HEK293T (cell line): Measurements from ENCODE around the gene LCP1.

ENCODE experiments used
- CTCF ChIA-PET: fragments of 350-600 bp; formaldehyde crosslinking; extraction: SDS; loops from one replicate; lab custom pipeline; 2021; ENCODE audit warnings: antibody characterized with exemption, inconsistent platforms; lab: Yijun Ruan, JAX
- POLR2A ChIA-PET: fragments of 350-600 bp; formaldehyde crosslinking; extraction: SDS; loops from one replicate; lab custom pipeline; 2020; ENCODE audit warnings: antibody characterized with exemption, inconsistent platforms; lab: Yijun Ruan, JAX
- DNase-seq: peaks from one replicate; pipeline ENCODE4 v3.0.0; 2012; ENCODE audit warnings: mixed read lengths; ENCODE audit errors: extremely low spot score
- ARNT ChIP-seq: fragments of 450-650 bp; IDR thresholded peaks from 2 replicates; pipeline ENCODE4 v1.6.1; 2017; ENCODE audit warnings: mild to moderate bottlenecking
- BHLHE40 ChIP-seq: fragments of 450-650 bp; IDR thresholded peaks from 2 replicates; pipeline ENCODE4 v1.6.1; 2016; ENCODE audit warnings: mild to moderate bottlenecking, moderate library complexity, borderline replicate concordance
- CTBP1 ChIP-seq: fragments of 450-650 bp; IDR thresholded peaks from 2 replicates; pipeline ENCODE4 v1.6.1; 2016; ENCODE audit warnings: borderline replicate concordance
- ELF4 ChIP-seq: fragments of 450-650 bp; IDR thresholded peaks from 2 replicates; pipeline ENCODE4 v1.6.1; 2017; ENCODE audit warnings: antibody characterized with exemption
- FOXA1 ChIP-seq: fragments of 450-650 bp; IDR thresholded peaks from 2 replicates; pipeline ENCODE4 v1.6.1; 2016; ENCODE audit warnings: mild to moderate bottlenecking
- FOXK2 ChIP-seq: fragments of 450-650 bp; IDR thresholded peaks from 2 replicates; pipeline ENCODE4 v1.6.1; 2016; ENCODE audit warnings: mild to moderate bottlenecking
- FOXM1 ChIP-seq: fragments of 450-650 bp; IDR thresholded peaks from 2 replicates; pipeline ENCODE4 v1.6.1; 2017; ENCODE audit warnings: mild to moderate bottlenecking, borderline replicate concordance
- HDGF ChIP-seq: fragments of 450-650 bp; IDR thresholded peaks from 2 replicates; pipeline ENCODE4 v1.6.1; 2017; ENCODE audit warnings: antibody characterized with exemption, borderline replicate concordance
- L3MBTL2 ChIP-seq: fragments of 450-650 bp; conservative IDR thresholded peaks from 2 replicates; pipeline ENCODE4 v1.6.1; 2016; ENCODE audit warnings: mild to moderate bottlenecking
- LEF1 ChIP-seq: fragments of 450-650 bp; IDR thresholded peaks from 2 replicates; pipeline ENCODE4 v1.6.1; 2017; ENCODE audit warnings: mild to moderate bottlenecking, borderline replicate concordance
- NFRKB ChIP-seq: fragments of 450-650 bp; IDR thresholded peaks from 2 replicates; pipeline ENCODE4 v1.6.1; 2016; ENCODE audit warnings: mild to moderate bottlenecking, moderate library complexity
- PKNOX1 ChIP-seq: fragments of 450-650 bp; IDR thresholded peaks from 2 replicates; pipeline ENCODE4 v1.6.1; 2016
- SP1 ChIP-seq: fragments of 450-650 bp; IDR thresholded peaks from 2 replicates; pipeline ENCODE4 v1.6.1; 2017
- SUZ12 ChIP-seq: fragments of 450-650 bp; IDR thresholded peaks from 2 replicates; pipeline ENCODE4 v1.6.1; 2016; ENCODE audit warnings: mild to moderate bottlenecking
- TARDBP ChIP-seq: fragments of 450-650 bp; IDR thresholded peaks from 2 replicates; pipeline ENCODE4 v1.6.1; 2016
- ZNF384 ChIP-seq: fragments of 450-650 bp; IDR thresholded peaks from 2 replicates; pipeline ENCODE4 v1.6.1; 2016

Gene LCP1

GRCh38 chr13:46104868-46105267 is 77.1 kb downstream of the LCP1 start, which contains the start of gene CPB2:
Gene CPB2, minus strand, starts transcription at chr13:46105033. Its CDS starts 24 bp downstream, at chr13:46105009.
- CTCF ChIA-PET, result no interaction called here
- no peak for TF ChIP-seq NFRKB
- TF ChIP-seq TARDBP, result no peak
- no peak for TF ChIP-seq PKNOX1
- no peak for TF ChIP-seq FOXA1
- no peak for TF ChIP-seq CTBP1
- no peak for TF ChIP-seq SUZ12
- POLR2A ChIA-PET, result no interaction called here
- DNase-seq, result no peak

DNA sequence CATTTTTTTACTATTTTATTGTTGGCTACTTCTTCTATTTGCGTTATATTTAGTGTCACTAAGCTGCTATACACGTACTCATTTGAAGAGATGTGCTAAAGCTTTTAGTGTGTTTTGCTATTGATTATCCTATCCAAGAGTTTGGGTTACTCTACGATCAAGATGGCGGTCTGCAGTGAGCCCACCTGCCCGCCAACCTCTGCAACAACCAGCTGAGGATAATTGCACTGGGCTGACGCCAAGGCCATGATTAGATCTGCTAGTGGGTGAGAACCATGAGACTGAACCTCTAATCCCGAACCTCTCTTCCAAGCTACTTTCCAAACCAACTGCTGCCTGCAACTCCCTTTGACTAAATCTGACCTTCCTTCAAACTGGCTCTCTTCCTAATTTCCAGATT is 78.9 kb downstream of the LCP1 start:
- DNase-seq, result no peak
- CTCF ChIA-PET, result no interaction called here
- TF ChIP-seq TARDBP, result no peak
- TF ChIP-seq LEF1, result no peak
- TF ChIP-seq FOXM1, result no peak
- TF ChIP-seq ELF4, result no peak
- no peak for TF ChIP-seq BHLHE40
- no peak for TF ChIP-seq FOXK2
- TF ChIP-seq NFRKB, result no peak
- POLR2A ChIA-PET, result no interaction called here

DNA sequence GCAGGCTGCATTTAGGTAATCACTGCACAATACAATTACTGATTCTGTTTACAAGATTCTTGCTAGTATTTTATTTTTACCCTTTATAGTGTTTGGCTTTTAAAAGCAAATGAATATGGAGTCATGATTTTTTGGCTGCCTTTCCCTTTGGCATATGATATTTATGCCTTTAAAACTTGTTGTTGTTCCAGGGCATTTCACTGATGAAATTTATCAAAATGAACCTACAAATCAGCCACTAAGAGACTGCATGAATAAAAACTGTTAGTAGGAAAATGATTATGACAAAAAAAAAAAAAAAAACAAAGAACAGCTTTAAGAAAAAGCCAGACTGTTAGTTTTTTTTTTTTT is 79.7 kb downstream of the LCP1 start:
- DNase-seq, result no peak
- TF ChIP-seq FOXM1, result no peak
- no peak for TF ChIP-seq FOXK2
- TF ChIP-seq BHLHE40, result no peak
- no peak for TF ChIP-seq FOXA1
- TF ChIP-seq ELF4, result no peak
- no peak for TF ChIP-seq HDGF
- no peak for TF ChIP-seq PKNOX1
- TF ChIP-seq NFRKB, result no peak
- CTCF ChIA-PET, result no interaction called here
- POLR2A ChIA-PET, result no interaction called here

GRCh38 chr13:46101484-46102254 is 80.3 kb downstream of the LCP1 start:
- DNase-seq, result no peak
- ChIA-PET CTCF (no interaction called here), POLR2A (no interaction called here)
- TF ChIP-seq L3MBTL2 (no peak), FOXM1 (no peak), NFRKB (no peak), HDGF (no peak), FOXA1 (no peak), TARDBP (no peak), CTBP1 (no peak), ELF4 (no peak), FOXK2 (no peak)

GRCh38 chr13:46101002-46101401 is 81.0 kb downstream of the LCP1 start:
- CTCF ChIA-PET, result no interaction called here
- no peak for TF ChIP-seq HDGF
- TF ChIP-seq LEF1, result no peak
- no peak for TF ChIP-seq NFRKB
- no peak for TF ChIP-seq CTBP1
- no peak for TF ChIP-seq FOXK2
- no peak for TF ChIP-seq TARDBP
- TF ChIP-seq BHLHE40, result no peak
- TF ChIP-seq ELF4, result no peak
- TF ChIP-seq ZNF384, result no peak
- POLR2A ChIA-PET, result no interaction called here

DNA sequence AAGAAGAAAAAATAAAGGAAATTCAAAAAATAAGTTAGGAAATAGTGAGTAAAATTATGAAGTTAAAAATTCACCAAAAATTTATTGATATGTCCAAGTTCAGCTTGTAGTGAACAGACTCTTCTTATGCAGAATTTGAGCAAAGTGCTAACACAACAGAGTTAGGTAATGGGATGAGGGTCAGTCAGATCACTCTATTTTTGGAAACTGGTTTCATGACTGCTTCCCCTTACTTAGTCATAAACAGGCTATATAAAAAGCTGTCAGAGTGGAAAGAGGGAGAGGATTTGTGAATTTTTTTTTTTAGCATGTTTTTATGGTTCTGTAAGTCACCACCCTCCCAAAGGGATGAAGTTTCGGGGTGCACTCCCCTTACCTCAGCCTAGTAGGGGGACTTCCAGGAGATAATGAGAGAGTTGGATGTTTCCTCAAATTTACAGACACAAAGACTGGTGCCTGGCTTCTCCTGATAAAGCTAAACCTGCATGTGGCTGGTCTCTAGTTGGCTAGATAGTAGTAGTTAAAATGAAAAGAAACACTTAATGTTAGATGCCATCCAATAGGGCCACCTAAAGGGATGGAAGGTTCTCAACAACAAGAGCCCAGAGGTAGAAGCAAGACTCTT is 81.7 kb downstream of the LCP1 start:
- no peak for TF ChIP-seq ZNF384
- no peak for TF ChIP-seq L3MBTL2
- TF ChIP-seq SP1, result no peak
- TF ChIP-seq NFRKB, result no peak
- no peak for TF ChIP-seq SUZ12
- no peak for TF ChIP-seq ARNT
- no peak for TF ChIP-seq HDGF
- no peak for TF ChIP-seq TARDBP
- no peak for TF ChIP-seq PKNOX1
- TF ChIP-seq FOXK2, result no peak
- no peak for TF ChIP-seq CTBP1
- no peak for TF ChIP-seq LEF1
- TF ChIP-seq BHLHE40, result no peak
- no peak for TF ChIP-seq FOXM1
- no peak for TF ChIP-seq FOXA1
- TF ChIP-seq ELF4, result no peak
- ChIA-PET POLR2A (no interaction called here), CTCF (no interaction called here)
- no peak for DNase-seq

More at GRCh38 chr13:46101002-46101401, 81.0 kb downstream of the LCP1 start:
- DNase-seq, result no peak

DNA sequence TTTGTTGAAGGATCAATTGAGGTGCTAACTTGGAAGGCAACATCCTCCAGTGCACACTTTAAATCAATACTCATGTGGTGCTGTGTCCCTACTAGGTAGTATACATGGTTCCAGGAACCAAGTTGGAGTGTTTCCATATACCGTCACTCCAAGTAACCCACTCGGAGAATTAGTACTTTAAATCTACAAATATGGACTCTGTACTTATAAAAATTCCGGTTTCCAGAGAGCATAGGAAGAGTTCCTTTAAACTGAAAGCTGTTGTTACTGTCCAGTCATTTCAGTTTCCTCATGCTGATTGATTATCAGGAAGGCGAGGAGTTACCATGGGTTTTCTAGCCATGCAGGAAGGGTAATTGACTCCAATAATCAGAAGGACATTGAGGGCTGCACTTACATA is 84.3 kb downstream of the LCP1 start:
- no peak for TF ChIP-seq SUZ12
- ChIA-PET CTCF (no interaction called here), POLR2A (no interaction called here)
- DNase-seq, result no peak
